GM18499 (cell line): Measurements from ENCODE around the gene E2F8.

Source experiments
- ATAC-seq: cut with Tn5 transposase; IDR thresholded peaks from one replicate; pipeline ENCODE4 v1.9.1; 2021; ENCODE audit warnings: moderate number of reproducible peaks; ENCODE audit not compliant: insufficient read depth, unreplicated experiment

The E2F8 gene

DNA sequence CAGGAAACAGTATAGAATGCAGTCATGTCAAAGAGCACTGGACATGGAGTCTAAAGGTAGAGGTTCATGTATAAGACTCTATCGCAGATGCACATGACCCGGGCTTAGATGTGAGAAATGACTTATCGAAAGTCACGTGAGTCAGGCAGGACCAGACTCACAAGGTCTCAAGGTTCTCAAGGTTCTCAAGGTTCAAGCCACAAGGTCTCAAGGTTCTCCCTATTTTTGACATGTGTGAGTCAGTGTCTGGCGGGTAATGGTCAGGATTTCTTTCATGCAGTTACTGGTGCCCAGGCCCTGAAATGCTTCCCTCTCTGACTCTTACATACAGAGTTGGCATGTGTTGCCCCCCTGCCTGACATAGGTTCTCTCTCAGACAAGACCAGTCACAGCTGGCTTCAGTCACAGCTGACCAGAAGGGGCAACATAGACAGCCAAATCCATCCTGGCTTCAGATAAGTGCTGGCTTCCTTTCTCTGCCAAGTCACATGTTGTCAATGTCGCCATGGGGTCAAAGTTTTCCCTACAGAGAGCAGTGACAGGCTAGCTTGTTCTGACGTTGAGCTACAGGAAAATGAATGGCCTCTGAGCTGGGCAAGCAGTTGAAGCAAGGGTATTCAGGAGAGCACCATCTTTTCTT, 49.1 kb downstream of the E2F8 start:
- ATAC-seq = no peak

DNA sequence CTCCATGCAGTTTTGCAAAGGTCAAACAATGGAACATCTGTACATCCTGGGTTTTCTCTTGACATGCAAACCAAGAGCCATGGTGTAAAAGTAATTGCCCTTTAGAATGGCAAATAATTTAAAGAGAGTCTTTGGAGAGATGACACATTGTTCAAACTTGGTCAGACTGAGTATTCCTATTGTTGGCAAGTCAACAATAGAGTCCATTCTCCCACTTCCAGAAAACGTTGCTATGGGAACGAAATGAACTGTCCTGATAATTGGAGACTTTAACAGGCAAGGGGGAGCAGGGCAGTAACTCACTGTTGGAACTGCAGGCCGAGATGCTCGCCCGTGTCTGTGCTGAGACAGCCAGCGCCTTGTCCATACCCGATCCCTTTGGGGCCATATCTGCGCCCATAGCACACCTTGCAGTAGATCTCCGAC, 52.9 kb downstream of the E2F8 start:
- ATAC-seq = no peak

DNA sequence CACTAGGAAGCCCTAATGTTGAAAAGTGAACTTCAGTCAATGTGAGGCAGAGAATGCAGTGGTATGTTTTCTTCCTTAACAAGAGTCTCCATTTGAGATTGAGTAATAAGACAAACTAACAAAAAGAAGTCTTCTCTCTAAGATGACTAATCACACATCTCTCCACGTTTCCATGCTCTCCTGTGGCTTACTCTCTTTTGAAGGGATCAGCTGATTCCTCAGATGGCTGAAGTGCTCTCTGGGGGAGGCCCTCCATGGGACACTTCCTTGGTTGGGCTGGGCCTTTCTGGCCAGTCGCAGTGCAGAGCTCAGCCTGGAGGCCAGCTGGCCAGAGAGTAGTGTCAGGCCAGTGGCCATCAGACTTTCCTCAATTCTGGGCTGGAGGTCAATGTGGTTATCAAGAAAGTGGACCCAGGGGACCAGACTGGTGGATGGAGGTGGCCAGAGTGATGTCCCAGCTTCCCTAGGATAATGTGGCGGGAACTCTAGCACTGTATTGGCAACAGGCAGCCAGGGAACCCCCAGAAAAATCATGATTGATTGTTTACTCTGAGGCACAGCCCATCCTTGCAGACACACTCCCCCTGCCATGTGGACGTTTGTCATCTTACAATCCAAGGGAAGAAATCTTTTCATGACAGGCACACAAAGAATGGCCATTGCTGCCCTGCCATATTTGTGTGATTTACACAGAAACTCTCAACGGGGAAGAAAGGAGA, 53.5 kb downstream of the E2F8 start:
- ATAC-seq = no peak

DNA sequence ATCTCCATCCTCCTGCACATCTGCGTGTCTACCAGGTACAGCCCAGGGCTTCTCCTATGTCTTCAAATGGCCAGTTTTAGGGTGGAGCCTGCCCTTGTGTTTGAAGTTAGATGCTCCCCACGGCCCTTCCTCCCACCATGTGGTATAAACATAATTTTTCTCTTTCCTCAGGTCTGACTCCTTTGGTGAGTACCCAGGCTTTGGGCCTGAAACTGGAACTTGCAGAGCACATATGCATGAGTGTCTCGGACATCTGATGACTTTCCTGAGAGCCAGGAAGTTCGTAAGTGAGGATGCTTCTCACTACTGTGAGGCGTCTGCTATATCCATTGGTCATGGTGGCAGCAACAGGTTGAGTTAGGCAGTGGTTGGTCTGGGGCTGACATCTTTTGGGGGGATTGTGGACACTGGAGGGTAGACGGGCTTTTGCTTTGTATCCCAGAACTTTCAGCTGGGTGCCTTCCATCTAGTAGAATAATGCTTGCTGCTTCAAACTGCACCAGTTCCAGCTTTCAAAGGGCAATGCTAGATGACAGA, 55.2 kb downstream of the E2F8 start:
- no peak for ATAC-seq

DNA sequence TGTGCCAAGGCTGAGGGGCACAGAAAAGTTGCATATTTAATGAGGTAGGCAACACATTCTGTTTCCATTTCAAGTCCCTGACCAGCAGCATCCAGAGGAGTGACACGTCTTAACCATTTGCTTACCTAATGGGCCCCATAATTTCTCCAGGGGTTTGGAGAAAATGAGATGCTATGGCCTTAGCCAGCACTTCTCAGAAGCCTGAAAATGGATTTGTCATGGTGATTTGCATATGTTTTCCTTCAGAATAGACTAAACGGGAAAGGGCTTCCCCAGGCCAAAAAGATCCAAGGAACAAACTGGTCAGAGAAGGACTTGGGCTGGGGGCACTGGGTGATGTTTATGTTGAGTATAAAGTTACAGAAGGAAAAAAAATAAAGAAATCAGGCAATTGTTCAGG, 55.7 kb downstream of the E2F8 start:
- no peak for ATAC-seq

DNA sequence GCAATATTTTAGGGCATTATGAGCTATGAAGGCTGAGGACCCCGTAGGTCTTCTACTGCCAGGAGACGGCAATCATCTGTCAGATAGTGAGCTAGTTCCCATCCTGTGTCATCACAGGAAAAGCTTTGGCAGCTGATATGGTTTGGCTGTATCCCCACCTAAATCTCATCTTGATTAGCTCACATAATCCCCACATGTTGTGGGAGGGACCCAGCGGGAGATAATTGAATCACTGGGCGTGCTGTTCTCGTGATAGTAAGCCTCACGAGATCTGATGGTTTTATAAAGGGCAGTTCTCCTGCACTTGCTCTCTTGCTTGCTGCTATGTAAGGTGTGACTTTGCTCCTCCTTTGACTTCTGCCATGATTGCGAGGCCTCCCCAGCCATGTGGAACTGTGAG, 57.1 kb downstream of the E2F8 start:
- ATAC-seq = no peak

DNA sequence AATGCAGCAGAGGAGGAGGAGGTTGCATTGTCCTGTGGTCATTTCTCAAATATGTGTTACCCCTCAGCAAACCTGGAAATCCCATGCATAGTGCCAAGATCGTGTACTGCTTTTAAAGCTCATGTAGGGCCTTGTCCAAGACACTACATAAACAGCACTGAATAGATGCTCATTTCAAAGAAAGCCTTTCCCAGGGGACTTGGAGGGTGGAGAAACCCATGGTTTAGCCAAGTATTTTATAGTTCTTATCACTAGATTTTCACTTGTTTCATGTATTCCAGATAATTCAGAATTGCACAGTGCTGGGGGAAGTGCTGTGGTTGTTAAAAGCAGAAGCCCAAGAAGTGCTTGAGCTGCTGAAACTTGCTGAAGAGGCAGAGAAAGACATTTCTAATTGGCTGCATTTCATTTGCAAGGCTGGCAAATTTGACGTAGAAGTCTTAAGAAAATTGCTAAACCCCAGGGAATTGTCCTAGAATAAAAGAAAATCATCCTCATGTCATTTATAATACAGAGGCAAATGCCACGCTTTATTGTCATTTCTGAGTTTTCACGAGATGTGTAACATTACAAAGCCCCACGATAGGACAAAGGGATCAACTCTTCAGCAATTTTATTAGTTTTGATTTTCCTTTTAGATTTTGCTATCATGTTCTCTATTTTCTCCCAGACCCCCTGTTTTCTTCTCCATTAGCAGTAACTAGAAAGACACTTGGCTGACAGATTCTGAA, 59.0 kb downstream of the E2F8 start:
- ATAC-seq = no peak

DNA sequence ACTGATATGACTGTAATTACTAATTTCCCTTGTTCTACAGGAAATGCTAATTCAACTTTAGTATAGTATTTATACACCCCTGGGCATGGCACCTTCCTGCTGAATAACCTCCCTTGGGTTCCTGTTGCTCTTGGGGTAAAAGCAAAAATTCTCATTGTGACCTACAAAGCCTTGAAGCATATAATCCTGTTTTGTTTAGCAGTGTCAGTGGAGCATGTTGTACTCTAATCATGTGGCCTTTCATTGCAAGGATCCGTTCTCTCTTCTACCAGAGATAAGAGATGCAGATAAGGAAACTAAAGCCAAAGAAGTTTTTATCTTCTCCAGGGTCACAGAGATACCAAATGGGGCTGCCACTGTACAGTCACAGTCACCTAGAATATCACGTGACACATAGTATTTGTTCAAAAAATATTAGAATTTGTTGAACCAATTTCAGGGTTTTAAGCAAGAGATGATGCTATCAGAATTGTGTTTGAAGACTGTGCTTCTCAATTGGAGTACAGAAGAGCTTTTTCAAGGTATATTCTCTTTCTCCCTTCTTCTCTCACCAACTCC, 64.0 kb downstream of the E2F8 start:
- ATAC-seq = no peak
